Breast epithelium (tissue), 4 donors: ENCODE data around the gene MYO1D. TPM values are rescaled to one million over a fixed set of nuclear protein-coding genes. Genes with fewer than 3 reads are reported as not detected.
"Not testable (repeated sequence)": the region's sequence is repeated elsewhere in the genome, so short reads cannot be mapped to it uniquely, and the experiment has no call there.

Experiments
- DNase-seq, 2 donors: peaks; one replicate each; pipeline ENCODE4 v3.0.0-alpha.2; 2019; ENCODE audit warnings: low spot score in 2 of 2
- H3K27ac ChIP-seq, 2 donors: fragments of 200-600 bp; sonication (generic) in 1 of 2; one replicate each; pipeline ENCODE4 v1.5.1; 2016 to 2019; ENCODE audit warnings: mild to moderate bottlenecking in 1 of 2
- H3K27me3 ChIP-seq, 2 donors: fragments of 200-600 bp; sonication (generic) in 1 of 2; one replicate each; pipeline versions ENCODE4 v1.5.1 to v1.6.0; 2017 to 2019; ENCODE audit warnings: control low read depth in 1 of 2, mild to moderate bottlenecking in 1 of 2
- H3K36me3 ChIP-seq: fragments of 200-600 bp; one replicate; pipeline ENCODE4 v1.5.1; 2019
- H3K4me1 ChIP-seq, 2 donors: fragments of 200-600 bp; sonication (generic); one replicate each; pipeline ENCODE4 v1.5.1; 2016 to 2019; ENCODE audit warnings: control low read depth in 1 of 2
- H3K4me3 ChIP-seq, 3 donors: fragments of 200-600 bp; sonication (generic); 1 replicate in 2 of 3; 2 replicates in 1 of 3; pipeline ENCODE4 v1.5.1; 2016 to 2019; ENCODE audit warnings: mild to moderate bottlenecking in 3 of 3, moderate library complexity in 2 of 3
- H3K9me3 ChIP-seq, 2 donors: fragments of 200-600 bp; sonication (generic) in 1 of 2; one replicate each; pipeline ENCODE4 v1.5.1; 2016 to 2019; ENCODE audit warnings: control low read depth in 1 of 2
- CTCF ChIP-seq, 3 donors: fragments of 450-650 bp; IDR thresholded peaks; one replicate each; pipeline ENCODE4 v1.5.1; 2016 to 2017; ENCODE audit warnings: antibody characterized with exemption in 3 of 3, mild to moderate bottlenecking in 3 of 3, moderate library complexity in 3 of 3
- POLR2A ChIP-seq: fragments of 450-650 bp; IDR thresholded peaks from one replicate; pipeline ENCODE4 v1.6.1; 2016; ENCODE audit warnings: antibody characterized with exemption, mild to moderate bottlenecking, moderate library complexity
- POLR2AphosphoS5 ChIP-seq, 3 donors: sonication (generic); formaldehyde crosslinking; IDR thresholded peaks; one replicate each; pipeline ENCODE4 v1.6.1; 2017; ENCODE audit warnings: antibody characterized with exemption in 3 of 3
- intact Hi-C: fragments of 100-400 bp; cut with DNase I; formaldehyde crosslinking; loops from one replicate; pipeline ENCODE4 v1.15.1; 2023; ENCODE audit warnings: low total_unique reads
- total RNA-seq, 3 donors: library from RNA; depleted of rRNA; stranded (reverse); fragments of >200 nt; gene quantifications; one replicate each; pipeline ENCODE4 v1.1.0, GENCODE V29; 2016

MYO1D gene
- total RNA-seq, 3 donors from 2014 or later = 54.4 to 114 (median 76.7) TPM

GRCh38 chr17:32827227-32827626, 49.7 kb downstream of the MYO1D start:
- H3K4me1 ChIP-seq = no peaks in the 10 kb centered on the region
- no peak overlapping the region for H3K4me3 ChIP-seq
- no peaks in the 10 kb centered on the region for H3K36me3 ChIP-seq
- H3K27ac ChIP-seq = peak overlapping the region; percentile 14 to 34
- H3K27me3 ChIP-seq = no peaks in the 10 kb centered on the region
- TF ChIP-seq CTCF (IDR thresholded peaks at IDR 0.05) (no peak), POLR2AphosphoS5 (IDR thresholded peaks at IDR 0.05) (no peak), POLR2A (no peak)
- no peak for DNase-seq
- intact Hi-C loops = no loop called here
- H3K9me3 ChIP-seq = no peaks in the 10 kb centered on the region

GRCh38 chr17:32826076-32826475, 50.8 kb downstream of the MYO1D start:
- H3K27ac ChIP-seq = no peak overlapping the region
- H3K9me3 ChIP-seq = no peaks in the 10 kb centered on the region
- H3K27me3 ChIP-seq = no peaks in the 10 kb centered on the region
- H3K4me1 ChIP-seq = no peaks in the 10 kb centered on the region
- H3K4me3 ChIP-seq = no peak overlapping the region
- H3K36me3 ChIP-seq = no peaks in the 10 kb centered on the region
- intact Hi-C loops = no loop called here
- no peak for DNase-seq
- no peak for TF ChIP-seq CTCF (IDR thresholded peaks at IDR 0.05)

GRCh38 chr17:32824334-32824733, 52.6 kb downstream of the MYO1D start:
- H3K27ac ChIP-seq = no peak overlapping the region

GRCh38 chr17:32822996-32823395, 53.9 kb downstream of the MYO1D start:
- peak overlapping the region; percentile 25 to 74 (median 52) for H3K4me3 ChIP-seq
- H3K9me3 ChIP-seq = no peaks in the 10 kb centered on the region
- H3K27me3 ChIP-seq = no peaks in the 10 kb centered on the region
- no peak for TF ChIP-seq POLR2AphosphoS5 (IDR thresholded peaks at IDR 0.05)
- no peak for TF ChIP-seq POLR2A
- TF ChIP-seq CTCF (IDR thresholded peaks at IDR 0.05) = no peak
- DNase-seq = no peak
- intact Hi-C loops = no loop called here
- H3K4me1 ChIP-seq = no peaks in the 10 kb centered on the region
- peak overlapping the region; percentile 10 to 87 for H3K27ac ChIP-seq
- H3K36me3 ChIP-seq = no peaks in the 10 kb centered on the region

More at GRCh38 chr17:32824334-32824733, 52.6 kb downstream of the MYO1D start:
- no peak for TF ChIP-seq POLR2AphosphoS5 (IDR thresholded peaks at IDR 0.05)
- no peak for TF ChIP-seq CTCF (IDR thresholded peaks at IDR 0.05)
- TF ChIP-seq POLR2A = no peak
- Histone ChIP-seq H3K4me3 (no peak overlapping the region), H3K27me3 (no peaks in the 10 kb centered on the region), H3K4me1 (no peaks in the 10 kb centered on the region), H3K9me3 (no peaks in the 10 kb centered on the region), H3K36me3 (no peaks in the 10 kb centered on the region)
- intact Hi-C loops = no loop called here
- DNase-seq = no peak

- intact Hi-C loops, H3K36me3 ChIP-seq, H3K4me1 ChIP-seq, DNase-seq, H3K9me3 ChIP-seq, H3K27me3 ChIP-seq: not testable (repeated sequence)
- peak overlapping the region; percentile 10 to 87 for H3K27ac ChIP-seq
- peak overlapping the region; percentile 25 to 74 (median 52) for H3K4me3 ChIP-seq
Observed at GRCh38 chr17:32821987-32822934, 54.7 kb downstream of the MYO1D start.
